T-helper 1 cell treated with Interleukin-12 subunit alpha and Interleukin-12 subunit beta and Interleukin-4 antibody, amounts not matched to agents 30 μg/mL and 1 μg/mL, for 36 hours (primary cell): ENCODE measurements around the gene GRPEL1.

ENCODE experiments used
- H3K27ac Mint-ChIP-seq: one replicate; pipeline ENCODE4 v1.8.0; 2021; ENCODE audit warnings: mild to moderate bottlenecking, mixed read lengths
- H3K27me3 Mint-ChIP-seq: one replicate; pipeline ENCODE4 v1.8.0; 2021; ENCODE audit warnings: low read depth, mixed read lengths
- H3K36me3 Mint-ChIP-seq: one replicate; pipeline ENCODE4 v1.8.0; 2021; ENCODE audit warnings: low read depth, mixed read lengths
- H3K4me1 Mint-ChIP-seq: one replicate; pipeline ENCODE4 v1.8.0; 2021; ENCODE audit warnings: low read depth, mixed read lengths
- H3K4me3 Mint-ChIP-seq: one replicate; pipeline ENCODE4 v1.8.0; 2021; ENCODE audit warnings: mild to moderate bottlenecking, moderate library complexity, mixed read lengths
- H3K9me3 Mint-ChIP-seq: one replicate; pipeline ENCODE4 v1.8.0; 2021; ENCODE audit warnings: mixed read lengths

Gene GRPEL1

GRCh38 chr4:7062816-7063215, 5.0 kb downstream of the GRPEL1 start:
- Mint-ChIP-seq H3K4me1 (peaks cover 27% of the 10 kb centered on the region), H3K27me3 (no peaks in the 10 kb centered on the region), H3K36me3 (peaks cover 56% of the 10 kb centered on the region), H3K4me3 (no peak overlapping the region), H3K27ac (no peak overlapping the region), H3K9me3 (no peaks in the 10 kb centered on the region)

- Mint-ChIP-seq H3K27me3 (no peaks in the 10 kb centered on the region), H3K36me3 (peaks cover 54% of the 10 kb centered on the region), H3K4me3 (no peak overlapping the region), H3K27ac (no peak overlapping the region), H3K9me3 (no peaks in the 10 kb centered on the region), H3K4me1 (peaks cover 21% of the 10 kb centered on the region)
These were observed 6.0 kb downstream of the GRPEL1 start for GRCh38 chr4:7061815-7062214.

GRCh38 chr4:7060346-7061150, 7.3 kb downstream of the GRPEL1 start:
- Mint-ChIP-seq H3K27me3 (no peaks in the 10 kb centered on the region), H3K4me1 (peaks cover 15% of the 10 kb centered on the region), H3K36me3 (peaks cover 57% of the 10 kb centered on the region), H3K9me3 (no peaks in the 10 kb centered on the region), H3K27ac (no peak overlapping the region), H3K4me3 (no peak overlapping the region)

GRCh38 chr4:7059662-7060061, 8.2 kb downstream of the GRPEL1 start:
- Mint-ChIP-seq H3K27me3 (no peaks in the 10 kb centered on the region), H3K27ac (no peak overlapping the region), H3K36me3 (peaks cover 50% of the 10 kb centered on the region), H3K4me3 (no peak overlapping the region), H3K9me3 (no peaks in the 10 kb centered on the region), H3K4me1 (peaks cover 8% of the 10 kb centered on the region)

GRCh38 chr4:7058792-7059191, 9.1 kb downstream of the GRPEL1 start:
- Mint-ChIP-seq H3K27me3 (no peaks in the 10 kb centered on the region), H3K4me3 (no peak overlapping the region), H3K36me3 (peaks cover 52% of the 10 kb centered on the region), H3K9me3 (no peaks in the 10 kb centered on the region), H3K27ac (no peak overlapping the region), H3K4me1 (peaks cover 5% of the 10 kb centered on the region)

- Mint-ChIP-seq H3K36me3 (peaks cover 31% of the 10 kb centered on the region), H3K27ac (no peak overlapping the region), H3K27me3 (no peaks in the 10 kb centered on the region), H3K4me3 (no peak overlapping the region), H3K4me1 (peaks cover 14% of the 10 kb centered on the region), H3K9me3 (no peaks in the 10 kb centered on the region)
These were observed 11.9 kb downstream of the GRPEL1 start for GRCh38 chr4:7055990-7056325.

- H3K4me1 Mint-ChIP-seq: peaks cover 14% of the 10 kb centered on the region
- no peak overlapping the region for H3K4me3 Mint-ChIP-seq
- H3K27me3 Mint-ChIP-seq: no peaks in the 10 kb centered on the region
- no peak overlapping the region for H3K27ac Mint-ChIP-seq
- no peaks in the 10 kb centered on the region for H3K9me3 Mint-ChIP-seq
- peaks cover 28% of the 10 kb centered on the region for H3K36me3 Mint-ChIP-seq
These were observed 12.5 kb downstream of the GRPEL1 start for GRCh38 chr4:7055111-7055989.

- H3K27me3 Mint-ChIP-seq: no peaks in the 10 kb centered on the region
These were observed 13.6 kb downstream of the GRPEL1 start for GRCh38 chr4:7054106-7054880.

GRCh38 chr4:7052923-7053715, 14.7 kb downstream of the GRPEL1 start:
- Mint-ChIP-seq H3K27ac (no peak overlapping the region), H3K27me3 (no peaks in the 10 kb centered on the region), H3K36me3 (peaks cover 16% of the 10 kb centered on the region), H3K4me1 (peaks cover 14% of the 10 kb centered on the region), H3K9me3 (no peaks in the 10 kb centered on the region), H3K4me3 (no peak overlapping the region)

More at GRCh38 chr4:7054106-7054880, 13.6 kb downstream of the GRPEL1 start:
- no peaks in the 10 kb centered on the region for H3K9me3 Mint-ChIP-seq
- no peak overlapping the region for H3K27ac Mint-ChIP-seq
- H3K36me3 Mint-ChIP-seq: peaks cover 22% of the 10 kb centered on the region
- H3K4me1 Mint-ChIP-seq: peaks cover 14% of the 10 kb centered on the region
- no peak overlapping the region for H3K4me3 Mint-ChIP-seq

GRCh38 chr4:7052313-7052712, 15.6 kb downstream of the GRPEL1 start:
- no peaks in the 10 kb centered on the region for H3K9me3 Mint-ChIP-seq
- no peaks in the 10 kb centered on the region for H3K27me3 Mint-ChIP-seq
- no peak overlapping the region for H3K4me3 Mint-ChIP-seq
- H3K27ac Mint-ChIP-seq: no peak overlapping the region
- peaks cover 12% of the 10 kb centered on the region for H3K36me3 Mint-ChIP-seq
- H3K4me1 Mint-ChIP-seq: peaks cover 16% of the 10 kb centered on the region

- no peaks in the 10 kb centered on the region for H3K9me3 Mint-ChIP-seq
- no peak overlapping the region for H3K27ac Mint-ChIP-seq
- H3K4me1 Mint-ChIP-seq: peaks cover 19% of the 10 kb centered on the region
- peaks cover 12% of the 10 kb centered on the region for H3K36me3 Mint-ChIP-seq
- no peak overlapping the region for H3K4me3 Mint-ChIP-seq
- no peaks in the 10 kb centered on the region for H3K27me3 Mint-ChIP-seq
These were observed 16.0 kb downstream of the GRPEL1 start for GRCh38 chr4:7051905-7052304.

- Mint-ChIP-seq H3K36me3 (peaks cover 14% of the 10 kb centered on the region), H3K4me1 (peaks cover 27% of the 10 kb centered on the region), H3K27ac (no peak overlapping the region), H3K4me3 (no peak overlapping the region), H3K27me3 (no peaks in the 10 kb centered on the region), H3K9me3 (no peaks in the 10 kb centered on the region)
These were observed 16.7 kb downstream of the GRPEL1 start for GRCh38 chr4:7051144-7051495.

GRCh38 chr4:7050481-7051143, 17.3 kb downstream of the GRPEL1 start:
- Mint-ChIP-seq H3K27me3 (no peaks in the 10 kb centered on the region), H3K4me1 (peaks cover 30% of the 10 kb centered on the region), H3K9me3 (no peaks in the 10 kb centered on the region), H3K4me3 (no peak overlapping the region), H3K36me3 (peaks cover 15% of the 10 kb centered on the region), H3K27ac (no peak overlapping the region)
